Gastrocnemius medialis (tissue), 4 donors: ENCODE data around the gene SP3.

ENCODE experiments used
- CTCF ChIP-seq, 5 experiments: fragments of 450-650 bp in 3 of 5; fragments of 200-600 bp in 2 of 5; sonication (generic) in 2 of 5; IDR thresholded peaks in 4 of 5; conservative IDR thresholded peaks in 1 of 5; 1 replicate in 4 of 5; 2 replicates in 1 of 5; pipeline ENCODE4 v1.5.1; 2016 to 2019; ENCODE audit warnings: antibody characterized with exemption in 5 of 5, mild to moderate bottlenecking in 3 of 5, moderate library complexity in 3 of 5
- POLR2A ChIP-seq, 2 donors: fragments of 450-650 bp; IDR thresholded peaks; one replicate each; pipeline ENCODE4 v1.6.1; 2017; ENCODE audit warnings: antibody characterized with exemption in 2 of 2, mild to moderate bottlenecking in 2 of 2, moderate library complexity in 2 of 2

GRCh38 chr2:173898996-173899395 is 66.2 kb downstream of the SP3 start:
- TF ChIP-seq CTCF (IDR thresholded peaks at IDR 0.05 in 4 of 5, conservative IDR thresholded peaks at IDR 0.05 in 1 of 5) = no peak
- TF ChIP-seq POLR2A (IDR thresholded peaks at IDR 0.05) = no peak
